Measurements from ENCODE around the gene MYO15B.
A peak's percentile ranks its signal among the peaks of the same experiment; 100 is the strongest.

The MYO15B gene

GRCh38 chr17:75628425-75628824 is 40.8 kb downstream of the MYO15B start:
- TF ChIP-seq CTCF (IDR thresholded peaks at IDR 0.05; ENCODE audit: control insufficient read depth, insufficient read depth, low read depth, low read length, missing control alignments): no peak
- no peak overlapping the region for H3K4me3 ChIP-seq (ENCODE audit: control insufficient read depth, low read depth, low read length)
- no peak for DNase-seq (ENCODE audit: low read depth)

- DNase-seq (ENCODE audit: low read depth): no peak
- no peak overlapping the region for H3K4me3 ChIP-seq (ENCODE audit: control insufficient read depth, low read depth, low read length)
- TF ChIP-seq CTCF (IDR thresholded peaks at IDR 0.05; ENCODE audit: control insufficient read depth, insufficient read depth, low read depth, low read length, missing control alignments): no peak
Observed at GRCh38 chr17:75629157-75629556, 41.6 kb downstream of the MYO15B start.

GRCh38 chr17:75630071-75630917 is 42.7 kb downstream of the MYO15B start:
- TF ChIP-seq CTCF (IDR thresholded peaks at IDR 0.05; ENCODE audit: control insufficient read depth, insufficient read depth, low read depth, low read length, missing control alignments): no peak
- no peak overlapping the region for H3K4me3 ChIP-seq (ENCODE audit: control insufficient read depth, low read depth, low read length)
- DNase-seq (ENCODE audit: low read depth): no peak

- DNase-seq (ENCODE audit: low read depth): no peak
- no peak for TF ChIP-seq CTCF (IDR thresholded peaks at IDR 0.05; ENCODE audit: control insufficient read depth, insufficient read depth, low read depth, low read length, missing control alignments)
- no peak overlapping the region for H3K4me3 ChIP-seq (ENCODE audit: control insufficient read depth, low read depth, low read length)
Observed at GRCh38 chr17:75631353-75631752, 43.8 kb downstream of the MYO15B start.

GRCh38 chr17:75632428-75632827 is 44.8 kb downstream of the MYO15B start:
- DNase-seq (ENCODE audit: low read depth): no peak
- H3K4me3 ChIP-seq (ENCODE audit: control insufficient read depth, low read depth, low read length): no peak overlapping the region
- no peak for TF ChIP-seq CTCF (IDR thresholded peaks at IDR 0.05; ENCODE audit: control insufficient read depth, insufficient read depth, low read depth, low read length, missing control alignments)

- peak; percentile 95 for TF ChIP-seq CTCF (IDR thresholded peaks at IDR 0.05; ENCODE audit: control insufficient read depth, insufficient read depth, low read depth, low read length, missing control alignments)
- DNase-seq (ENCODE audit: low read depth): peak; percentile 63
- H3K4me3 ChIP-seq (ENCODE audit: control insufficient read depth, low read depth, low read length): no peak within 1 kb of the TSS
Observed at GRCh38 chr17:75632863-75633485, 45.4 kb downstream of the MYO15B start, which contains the start of gene SMIM5. TSS of gene SMIM5 (plus strand) at chr17:75633434. CDS start at chr17:75640202, 6,768 bp downstream.

All from AG09309 (cell line).